Neural cell (in vitro differentiated cells): Measurements from ENCODE around the gene PLD5. TPM values are rescaled to one million over a fixed set of nuclear protein-coding genes. Genes with fewer than 3 reads are reported as not detected.

Experiments used
- H2AFZ ChIP-seq: fragments of 200-600, 300-800 bp; sonication (generic), shearing (Covaris generic); 2 replicates; pipeline ENCODE4 v1.6.0; 2014; ENCODE audit warnings: low read depth, mild to moderate bottlenecking, antibody characterized with exemption, low read length, moderate library complexity
- H3F3A ChIP-seq: fragments of 200-600 bp; shearing (Covaris generic); 2 replicates; pipeline ENCODE4 v1.6.1; 2016; ENCODE audit warnings: mild to moderate bottlenecking, moderate library complexity, mixed read lengths, antibody characterized with exemption, low read length; ENCODE audit not compliant: insufficient read depth, poor library complexity, severe bottlenecking
- H3K27ac ChIP-seq: fragments of 200-600, 300-800 bp; sonication (generic), shearing (Covaris generic); 2 replicates; pipeline ENCODE4 v1.5.1; 2014; ENCODE audit warnings: mild to moderate bottlenecking, low read length, moderate library complexity
- H3K27me3 ChIP-seq: fragments of 300-800, 200-600 bp; sonication (generic), shearing (Covaris generic); 2 replicates; pipeline ENCODE4 v1.6.0; 2014; ENCODE audit warnings: mild to moderate bottlenecking, low read depth, low read length, moderate library complexity; ENCODE audit not compliant: insufficient read depth
- H3K36me3 ChIP-seq: fragments of 300-800, 200-600 bp; sonication (generic), shearing (Covaris generic); 2 replicates; pipeline ENCODE4 v1.5.1; 2014; ENCODE audit warnings: mild to moderate bottlenecking, antibody characterized with exemption, low read length, moderate library complexity; ENCODE audit not compliant: insufficient read depth
- H3K4me2 ChIP-seq: fragments of 300-800, 200-600 bp; sonication (generic), shearing (Covaris generic); 2 replicates; pipeline ENCODE4 v1.6.0; 2014; ENCODE audit warnings: mild to moderate bottlenecking, low read length
- H3K4me3 ChIP-seq: fragments of 300-800, 200-600 bp; sonication (generic), shearing (Covaris generic); 2 replicates; pipeline ENCODE4 v1.5.1; 2014; ENCODE audit warnings: mild to moderate bottlenecking, low read length, moderate library complexity
- H3K79me2 ChIP-seq: fragments of 200-600 bp; shearing (Covaris generic); replicated peaks from 2 replicates; pipeline ENCODE4 v1.6.0; 2014; ENCODE audit warnings: mild to moderate bottlenecking, low read length, moderate library complexity; ENCODE audit not compliant: insufficient read depth
- H3K9ac ChIP-seq: fragments of 300-800, 200-600 bp; sonication (generic), shearing (Covaris generic); 2 replicates; pipeline ENCODE4 v1.6.1; 2016; ENCODE audit warnings: mild to moderate bottlenecking, low read length, mixed read lengths
- H3K9me2 ChIP-seq: fragments of 200-600 bp; shearing (Covaris generic); 2 replicates; pipeline ENCODE4 v1.6.1; 2016; ENCODE audit warnings: mild to moderate bottlenecking, low read length, mixed read lengths; ENCODE audit not compliant: insufficient read depth
- H3K9me3 ChIP-seq: fragments of 200-600, 300-800 bp; sonication (generic), shearing (Covaris generic); 2 replicates; pipeline ENCODE4 v1.6.1; 2016; ENCODE audit warnings: mild to moderate bottlenecking, mixed run types, low read length, moderate library complexity, mixed read lengths
- H4K20me1 ChIP-seq: fragments of 200-600 bp; shearing (Covaris generic); 2 replicates; pipeline ENCODE4 v1.6.1; 2016; ENCODE audit warnings: mild to moderate bottlenecking, mixed run types; ENCODE audit not compliant: insufficient read depth
- EP300 ChIP-seq: fragments of 450-650 bp; conservative IDR thresholded peaks from 2 replicates; pipeline ENCODE4 v1.6.1; 2014; ENCODE audit warnings: antibody characterized with exemption, mild to moderate bottlenecking, moderate library complexity; ENCODE audit not compliant: poor library complexity, severe bottlenecking
- EZH2 ChIP-seq: fragments of 200-600, 300-800 bp; shearing (Covaris generic), sonication (generic); IDR thresholded peaks from 2 replicates; pipeline ENCODE4 v1.6.1; 2014; ENCODE audit warnings: antibody characterized with exemption, low read length, borderline replicate concordance, mild to moderate bottlenecking; ENCODE audit not compliant: insufficient read depth, poor library complexity, severe bottlenecking
- MXI1 ChIP-seq: fragments of 450-650 bp; conservative IDR thresholded peaks from 2 replicates; pipeline ENCODE4 v1.6.1; 2014; ENCODE audit warnings: antibody characterized with exemption, mild to moderate bottlenecking; ENCODE audit not compliant: poor library complexity, severe bottlenecking
- POLR2AphosphoS5 ChIP-seq: IDR thresholded peaks from 2 replicates; pipeline ENCODE4 v1.6.1; 2012
- RAD21 ChIP-seq: fragments of 450-650 bp; conservative IDR thresholded peaks from 2 replicates; pipeline ENCODE4 v1.6.1; 2014; ENCODE audit warnings: antibody characterized with exemption, mild to moderate bottlenecking, moderate library complexity
- SMC3 ChIP-seq: fragments of 450-650 bp; conservative IDR thresholded peaks from 2 replicates; pipeline ENCODE4 v1.6.1; 2014; ENCODE audit warnings: antibody characterized with exemption, mild to moderate bottlenecking, moderate library complexity; ENCODE audit not compliant: poor library complexity
- TAF1 ChIP-seq: IDR thresholded peaks from 2 replicates; pipeline ENCODE4 v1.6.1; 2012; ENCODE audit warnings: low read depth
- polyA plus RNA-seq: library from polyadenylated mRNA; depleted of rRNA; stranded (reverse); fragments of >200 nt; gene quantifications from 2 replicates; pipeline ENCODE4 v1.2.3, GENCODE V29; 2014
- TF ChIP-seq, protein P1 (sequence below): fragments of 450-650 bp; IDR thresholded peaks from 2 replicates; pipeline ENCODE4 v1.5.1; 2014; ENCODE audit warnings: antibody characterized with exemption, mild to moderate bottlenecking, moderate library complexity; ENCODE audit not compliant: poor library complexity, severe bottlenecking
- TF ChIP-seq, protein P2 (sequence below): IDR thresholded peaks from 2 replicates; pipeline ENCODE4 v1.6.1; 2012; ENCODE audit warnings: borderline replicate concordance

PLD5 gene
- polyA plus RNA-seq, 1 donor from 2014 or later = 0.64 TPM

DNA sequence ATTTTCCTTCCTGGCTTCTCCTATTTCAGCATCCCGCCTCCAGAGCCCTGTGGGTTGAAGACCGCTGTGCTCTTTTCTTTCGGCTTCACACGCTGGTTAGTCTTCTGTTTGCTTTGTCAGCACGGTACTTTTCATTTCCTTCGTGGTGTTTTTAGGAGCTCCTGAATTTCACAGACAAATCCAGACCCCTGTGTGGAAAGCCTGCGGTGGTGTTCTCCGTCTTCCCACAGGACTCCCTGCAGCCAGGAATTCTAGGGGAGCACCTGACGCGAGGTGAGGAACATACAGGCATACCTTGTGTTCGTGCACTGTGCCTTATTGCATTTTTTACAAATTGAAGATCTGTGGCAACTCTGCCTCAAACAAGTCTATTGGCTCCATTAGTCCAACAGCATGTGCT, 315.4 kb downstream of the PLD5 start:
- TF ChIP-seq MXI1 = no peak
- no peak for TF ChIP-seq EP300
- H3K79me2 ChIP-seq = no peaks in the 10 kb centered on the region
- H3F3A ChIP-seq = no peaks in the 10 kb centered on the region
- H3K4me3 ChIP-seq = no peak overlapping the region
- H4K20me1 ChIP-seq = no peaks in the 10 kb centered on the region
- H3K27ac ChIP-seq = no peak overlapping the region
- H2AFZ ChIP-seq = no peak overlapping the region
- H3K9me2 ChIP-seq = no peaks in the 10 kb centered on the region
- H3K27me3 ChIP-seq = no peaks in the 10 kb centered on the region
- no peak overlapping the region for H3K9ac ChIP-seq
- H3K36me3 ChIP-seq = no peaks in the 10 kb centered on the region
- H3K9me3 ChIP-seq = no peaks in the 10 kb centered on the region
- no peak overlapping the region for H3K4me2 ChIP-seq

DNA sequence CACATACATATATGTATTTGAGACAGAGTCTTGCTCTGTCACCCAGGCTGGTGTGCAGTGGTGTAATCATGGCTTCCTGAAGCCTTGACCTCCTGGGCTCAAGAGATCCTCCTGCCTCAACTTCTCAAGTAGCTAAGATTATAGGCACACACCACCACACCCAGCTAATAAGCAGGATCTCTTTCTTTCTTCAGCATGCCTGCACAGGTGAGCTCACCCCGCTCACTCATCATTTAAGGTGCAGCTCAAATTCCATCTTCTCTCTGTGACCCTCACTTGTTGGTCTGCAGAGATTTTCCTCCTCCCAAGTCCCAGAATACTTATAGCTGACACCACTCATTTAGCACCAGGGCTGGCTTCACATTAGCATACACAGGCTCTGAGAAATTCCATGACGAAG, 316.5 kb downstream of the PLD5 start:
- Histone ChIP-seq H3K27me3 (no peaks in the 10 kb centered on the region), H3K4me2 (no peak overlapping the region), H3K9me2 (no peaks in the 10 kb centered on the region), H3F3A (no peaks in the 10 kb centered on the region), H3K36me3 (no peaks in the 10 kb centered on the region), H3K79me2 (no peaks in the 10 kb centered on the region), H3K9me3 (no peaks in the 10 kb centered on the region), H2AFZ (no peak overlapping the region), H4K20me1 (no peaks in the 10 kb centered on the region), H3K9ac (no peak overlapping the region), H3K4me3 (no peak overlapping the region), H3K27ac (no peak overlapping the region)
- TF ChIP-seq POLR2AphosphoS5 = no peak
- no peak for TF ChIP-seq TAF1
- TF ChIP-seq EP300 = no peak
- no peak for TF ChIP-seq RAD21
- TF ChIP-seq, protein P1, sequence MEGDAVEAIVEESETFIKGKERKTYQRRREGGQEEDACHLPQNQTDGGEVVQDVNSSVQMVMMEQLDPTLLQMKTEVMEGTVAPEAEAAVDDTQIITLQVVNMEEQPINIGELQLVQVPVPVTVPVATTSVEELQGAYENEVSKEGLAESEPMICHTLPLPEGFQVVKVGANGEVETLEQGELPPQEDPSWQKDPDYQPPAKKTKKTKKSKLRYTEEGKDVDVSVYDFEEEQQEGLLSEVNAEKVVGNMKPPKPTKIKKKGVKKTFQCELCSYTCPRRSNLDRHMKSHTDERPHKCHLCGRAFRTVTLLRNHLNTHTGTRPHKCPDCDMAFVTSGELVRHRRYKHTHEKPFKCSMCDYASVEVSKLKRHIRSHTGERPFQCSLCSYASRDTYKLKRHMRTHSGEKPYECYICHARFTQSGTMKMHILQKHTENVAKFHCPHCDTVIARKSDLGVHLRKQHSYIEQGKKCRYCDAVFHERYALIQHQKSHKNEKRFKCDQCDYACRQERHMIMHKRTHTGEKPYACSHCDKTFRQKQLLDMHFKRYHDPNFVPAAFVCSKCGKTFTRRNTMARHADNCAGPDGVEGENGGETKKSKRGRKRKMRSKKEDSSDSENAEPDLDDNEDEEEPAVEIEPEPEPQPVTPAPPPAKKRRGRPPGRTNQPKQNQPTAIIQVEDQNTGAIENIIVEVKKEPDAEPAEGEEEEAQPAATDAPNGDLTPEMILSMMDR = no peak
- TF ChIP-seq, protein P2, sequence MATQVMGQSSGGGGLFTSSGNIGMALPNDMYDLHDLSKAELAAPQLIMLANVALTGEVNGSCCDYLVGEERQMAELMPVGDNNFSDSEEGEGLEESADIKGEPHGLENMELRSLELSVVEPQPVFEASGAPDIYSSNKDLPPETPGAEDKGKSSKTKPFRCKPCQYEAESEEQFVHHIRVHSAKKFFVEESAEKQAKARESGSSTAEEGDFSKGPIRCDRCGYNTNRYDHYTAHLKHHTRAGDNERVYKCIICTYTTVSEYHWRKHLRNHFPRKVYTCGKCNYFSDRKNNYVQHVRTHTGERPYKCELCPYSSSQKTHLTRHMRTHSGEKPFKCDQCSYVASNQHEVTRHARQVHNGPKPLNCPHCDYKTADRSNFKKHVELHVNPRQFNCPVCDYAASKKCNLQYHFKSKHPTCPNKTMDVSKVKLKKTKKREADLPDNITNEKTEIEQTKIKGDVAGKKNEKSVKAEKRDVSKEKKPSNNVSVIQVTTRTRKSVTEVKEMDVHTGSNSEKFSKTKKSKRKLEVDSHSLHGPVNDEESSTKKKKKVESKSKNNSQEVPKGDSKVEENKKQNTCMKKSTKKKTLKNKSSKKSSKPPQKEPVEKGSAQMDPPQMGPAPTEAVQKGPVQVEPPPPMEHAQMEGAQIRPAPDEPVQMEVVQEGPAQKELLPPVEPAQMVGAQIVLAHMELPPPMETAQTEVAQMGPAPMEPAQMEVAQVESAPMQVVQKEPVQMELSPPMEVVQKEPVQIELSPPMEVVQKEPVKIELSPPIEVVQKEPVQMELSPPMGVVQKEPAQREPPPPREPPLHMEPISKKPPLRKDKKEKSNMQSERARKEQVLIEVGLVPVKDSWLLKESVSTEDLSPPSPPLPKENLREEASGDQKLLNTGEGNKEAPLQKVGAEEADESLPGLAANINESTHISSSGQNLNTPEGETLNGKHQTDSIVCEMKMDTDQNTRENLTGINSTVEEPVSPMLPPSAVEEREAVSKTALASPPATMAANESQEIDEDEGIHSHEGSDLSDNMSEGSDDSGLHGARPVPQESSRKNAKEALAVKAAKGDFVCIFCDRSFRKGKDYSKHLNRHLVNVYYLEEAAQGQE = no peak
- TF ChIP-seq SMC3 = no peak
- TF ChIP-seq MXI1 = no peak
- no peak for TF ChIP-seq EZH2

DNA sequence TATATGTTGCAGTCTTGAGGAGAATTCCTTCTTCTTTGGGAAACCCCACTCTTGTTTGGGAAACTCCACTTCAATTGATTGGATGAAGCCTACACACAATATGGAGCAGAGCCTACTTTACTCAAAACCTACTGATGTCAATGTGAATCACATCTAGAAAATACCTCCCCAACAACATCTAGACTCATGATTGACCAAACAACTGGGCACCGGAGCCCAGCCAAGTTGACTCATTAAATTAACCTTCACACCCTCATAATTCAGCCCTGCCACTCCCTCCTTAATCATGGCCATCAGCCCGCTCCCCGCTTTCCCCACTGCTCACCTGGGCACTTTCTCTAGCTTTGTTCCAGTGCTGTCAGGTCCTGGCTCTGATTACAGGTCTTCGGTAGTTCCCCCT, 317.5 kb downstream of the PLD5 start:
- H3K79me2 ChIP-seq = no peaks in the 10 kb centered on the region
- no peaks in the 10 kb centered on the region for H3K27me3 ChIP-seq
- no peaks in the 10 kb centered on the region for H3F3A ChIP-seq
- no peak overlapping the region for H2AFZ ChIP-seq
- H3K27ac ChIP-seq = no peak overlapping the region
- H3K4me3 ChIP-seq = no peak overlapping the region
- no peak for TF ChIP-seq EZH2
- TF ChIP-seq MXI1 = no peak
- H3K36me3 ChIP-seq = no peaks in the 10 kb centered on the region
- H3K4me2 ChIP-seq = no peak overlapping the region
- H3K9ac ChIP-seq = no peak overlapping the region
- H3K9me3 ChIP-seq = no peaks in the 10 kb centered on the region
- H4K20me1 ChIP-seq = no peaks in the 10 kb centered on the region
- no peaks in the 10 kb centered on the region for H3K9me2 ChIP-seq
